SHP77 (cell line): ENCODE results near the gene CBFB.
"Not testable (repeated sequence)": the region's sequence is repeated elsewhere in the genome, so short reads cannot be mapped to it uniquely, and the experiment has no call there.

Source experiments
- DNase-seq, 2 experiments: peaks; one replicate each; lab custom pipeline; 2025; lab: John Stamatoyannopoulos, UW

CBFB gene

GRCh38 chr16:67028696-67029253 is at the start of gene CBFB:
TSS of gene CBFB (plus strand) at chr16:67029149. CDS start at chr16:67029408, 259 bp downstream.
- DNase-seq = peak; percentile 75 to 86

GRCh38 chr16:66983033-66983432 is 45.9 kb upstream of the CBFB start:
- no peak for DNase-seq

GRCh38 chr16:66984892-66985311 is 44.0 kb upstream of the CBFB start:
- DNase-seq = no peak

GRCh38 chr16:66986559-66986958 is 42.4 kb upstream of the CBFB start:
- DNase-seq = no peak

GRCh38 chr16:66988197-66988788 is 40.7 kb upstream of the CBFB start, which contains the start of gene CES4A:
TSS of gene CES4A (plus strand) at chr16:66988589. CDS start at chr16:66988773, 184 bp downstream.
- DNase-seq = no peak

GRCh38 chr16:66991545-66992077 is 37.3 kb upstream of the CBFB start:
- no peak for DNase-seq

- not testable (repeated sequence) for DNase-seq
Observed at GRCh38 chr16:66993558-66993957, 35.4 kb upstream of the CBFB start.

- DNase-seq = no peak
Observed at GRCh38 chr16:66996324-66996982, 32.5 kb upstream of the CBFB start.

- DNase-seq = no peak
Observed at GRCh38 chr16:66996983-66997358, 32.0 kb upstream of the CBFB start.

- peak; percentile 59 to 64 for DNase-seq
Observed at GRCh38 chr16:67000384-67001351, 28.3 kb upstream of the CBFB start.

GRCh38 chr16:67001726-67002125 is 27.2 kb upstream of the CBFB start:
- DNase-seq = no peak

- no peak for DNase-seq
Observed at GRCh38 chr16:67006930-67007658, 21.9 kb upstream of the CBFB start.

GRCh38 chr16:67009158-67009557 is 19.8 kb upstream of the CBFB start:
- DNase-seq = no peak

- DNase-seq = no peak
Observed at GRCh38 chr16:67011274-67011673, 17.7 kb upstream of the CBFB start.

- DNase-seq = peak; percentile 32 to 38
Observed at GRCh38 chr16:67013233-67013822, 15.6 kb upstream of the CBFB start.

- peak; percentile 19 to 51 for DNase-seq
Observed at GRCh38 chr16:67013823-67014633, 14.9 kb upstream of the CBFB start.

- no peak for DNase-seq
Observed at GRCh38 chr16:67014634-67015312, 14.2 kb upstream of the CBFB start.

- DNase-seq = no peak
Observed at GRCh38 chr16:67015313-67015731, 13.6 kb upstream of the CBFB start.

GRCh38 chr16:67016143-67016542 is 12.8 kb upstream of the CBFB start:
- no peak for DNase-seq
